Activated T-helper 2 cell treated with anti-CD3 and anti-CD28 coated beads, Interferon-gamma antibody, Interleukin-2, Interleukin-4, amounts not matched to agents 10 μg/mL and 5 μg/mL and 100 μg/mL, durations not matched to agents 14 hours and 24 hours and 36 hours (primary cell): ENCODE data around the gene SUGP1. TPM values are rescaled to one million over a fixed set of nuclear protein-coding genes. Genes with fewer than 3 reads are reported as not detected.
A peak's percentile ranks its signal among the peaks of the same experiment; 100 is the strongest.

ENCODE experiments used
- DNase-seq: peaks from one replicate; pipeline ENCODE4 v3.0.0; 2021; ENCODE audit warnings: low spot score
- H3K27ac Mint-ChIP-seq: one replicate; pipeline ENCODE4 v1.8.0; 2021; ENCODE audit warnings: mixed read lengths
- H3K27me3 Mint-ChIP-seq: one replicate; pipeline ENCODE4 v1.8.0; 2021; ENCODE audit warnings: low read depth, mixed read lengths
- H3K36me3 Mint-ChIP-seq: one replicate; pipeline ENCODE4 v1.8.0; 2021; ENCODE audit warnings: low read depth, mixed read lengths
- H3K4me1 Mint-ChIP-seq: one replicate; pipeline ENCODE4 v1.8.0; 2021; ENCODE audit warnings: low read depth, mixed read lengths
- H3K4me3 Mint-ChIP-seq: one replicate; pipeline ENCODE4 v1.8.0; 2021; ENCODE audit warnings: low read depth, mild to moderate bottlenecking, moderate library complexity, mixed read lengths
- H3K9me3 Mint-ChIP-seq: one replicate; pipeline ENCODE4 v1.8.0; 2021; ENCODE audit warnings: mixed read lengths
- intact Hi-C: fragments of 100-400 bp; cut with micrococcal nuclease; formaldehyde crosslinking; loops from one replicate; pipeline ENCODE4 v1.15.1; 2023
- total RNA-seq: library from RNA; stranded (reverse); gene quantifications from 2 replicates; pipeline ENCODE4 v1.2.3, GENCODE V29; 2022

The SUGP1 gene
- total RNA-seq, 1 donor from 2014 or later, result 73.4 TPM

- Mint-ChIP-seq H3K4me1 (no peaks in the 10 kb centered on the region), H3K4me3 (no peak overlapping the region), H3K27ac (no peak overlapping the region), H3K36me3 (peaks cover 36% of the 10 kb centered on the region), H3K27me3 (no peaks in the 10 kb centered on the region), H3K9me3 (no peaks in the 10 kb centered on the region)
- DNase-seq, result no peak
- intact Hi-C loops, result no loop called here
Measured at GRCh38 chr19:19335408-19336158, 15.3 kb upstream of the SUGP1 start.

GRCh38 chr19:19334989-19335344 lies 14.7 kb upstream of the SUGP1 start:
- Mint-ChIP-seq H3K9me3 (no peaks in the 10 kb centered on the region), H3K36me3 (peaks cover 39% of the 10 kb centered on the region), H3K27me3 (no peaks in the 10 kb centered on the region), H3K4me3 (no peak overlapping the region), H3K4me1 (no peaks in the 10 kb centered on the region), H3K27ac (no peak overlapping the region)
- intact Hi-C loops, result no loop called here
- DNase-seq, result no peak

- peaks cover under 1% of the 10 kb centered on the region for H3K4me1 Mint-ChIP-seq
- intact Hi-C loops, result no loop called here
- H3K9me3 Mint-ChIP-seq, result no peaks in the 10 kb centered on the region
- H3K27me3 Mint-ChIP-seq, result no peaks in the 10 kb centered on the region
- peaks cover 41% of the 10 kb centered on the region for H3K36me3 Mint-ChIP-seq
- H3K4me3 Mint-ChIP-seq, result no peak overlapping the region
- H3K27ac Mint-ChIP-seq, result no peak overlapping the region
- no peak for DNase-seq
Measured at GRCh38 chr19:19334063-19334988, 14.0 kb upstream of the SUGP1 start.

GRCh38 chr19:19329126-19329525 lies 8.8 kb upstream of the SUGP1 start:
- H3K9me3 Mint-ChIP-seq, result no peaks in the 10 kb centered on the region
- intact Hi-C loops, result no loop called here
- peaks cover 45% of the 10 kb centered on the region for H3K36me3 Mint-ChIP-seq
- peak overlapping the region; percentile 62 for H3K27ac Mint-ChIP-seq
- H3K27me3 Mint-ChIP-seq, result no peaks in the 10 kb centered on the region
- H3K4me3 Mint-ChIP-seq, result no peak overlapping the region
- peaks cover 20% of the 10 kb centered on the region for H3K4me1 Mint-ChIP-seq
- DNase-seq, result no peak

- H3K36me3 Mint-ChIP-seq, result peaks cover 53% of the 10 kb centered on the region
- H3K9me3 Mint-ChIP-seq, result no peaks in the 10 kb centered on the region
- H3K27ac Mint-ChIP-seq, result no peak overlapping the region
- H3K27me3 Mint-ChIP-seq, result no peaks in the 10 kb centered on the region
- DNase-seq, result no peak
- peaks cover 27% of the 10 kb centered on the region for H3K4me1 Mint-ChIP-seq
- intact Hi-C loops, result no loop called here
- H3K4me3 Mint-ChIP-seq, result no peak overlapping the region
Measured at GRCh38 chr19:19327672-19328071, 7.4 kb upstream of the SUGP1 start.

GRCh38 chr19:19324059-19324770 lies 3.9 kb upstream of the SUGP1 start:
- H3K4me3 Mint-ChIP-seq, result no peak overlapping the region
- peaks cover 43% of the 10 kb centered on the region for H3K36me3 Mint-ChIP-seq
- intact Hi-C loops, result no loop called here

GRCh38 chr19:19321141-19321577 lies 850 bp upstream of the SUGP1 start:
- Mint-ChIP-seq H3K36me3 (peaks cover 36% of the 10 kb centered on the region), H3K27ac (peak overlapping the region; percentile 78), H3K4me1 (peaks cover 32% of the 10 kb centered on the region)

More at GRCh38 chr19:19324059-19324770, 3.9 kb upstream of the SUGP1 start:
- peaks cover 34% of the 10 kb centered on the region for H3K4me1 Mint-ChIP-seq
- H3K27me3 Mint-ChIP-seq, result no peaks in the 10 kb centered on the region
- H3K27ac Mint-ChIP-seq, result no peak overlapping the region
- H3K9me3 Mint-ChIP-seq, result no peaks in the 10 kb centered on the region
- no peak for DNase-seq

GRCh38 chr19:19319732-19320360 lies 463 bp downstream of the SUGP1 start:
- H3K4me3 Mint-ChIP-seq, result peak overlapping the region; percentile 95
- H3K4me1 Mint-ChIP-seq, result peaks cover 29% of the 10 kb centered on the region
- H3K9me3 Mint-ChIP-seq, result no peaks in the 10 kb centered on the region
- DNase-seq, result peak; percentile 11
- intact Hi-C loops, result loop anchor here (1.0 to 2.0 kb wide), 3 partner anchors 41 to 182 kb away; partner anchors contain the start of genes BORCS8, RFXANK and TMEM161A
- peak overlapping the region; percentile 100 for H3K27ac Mint-ChIP-seq
- no peaks in the 10 kb centered on the region for H3K27me3 Mint-ChIP-seq
- peaks cover 33% of the 10 kb centered on the region for H3K36me3 Mint-ChIP-seq

More at GRCh38 chr19:19321141-19321577, 850 bp upstream of the SUGP1 start:
- no peak for DNase-seq
- H3K9me3 Mint-ChIP-seq, result no peaks in the 10 kb centered on the region
- H3K4me3 Mint-ChIP-seq, result peak overlapping the region; percentile 95
- intact Hi-C loops, result loop anchor here (2.0 kb wide), 1 partner anchor 40 kb away; no protein-coding TSS in a partner anchor
- no peaks in the 10 kb centered on the region for H3K27me3 Mint-ChIP-seq

- Mint-ChIP-seq H3K27ac (no peak overlapping the region), H3K27me3 (no peaks in the 10 kb centered on the region), H3K4me1 (peaks cover 15% of the 10 kb centered on the region), H3K4me3 (no peak overlapping the region), H3K36me3 (peaks cover 36% of the 10 kb centered on the region), H3K9me3 (no peaks in the 10 kb centered on the region)
- DNase-seq, result no peak
- intact Hi-C loops, result no loop called here
Measured at GRCh38 chr19:19316082-19316481, 4.2 kb downstream of the SUGP1 start.

GRCh38 chr19:19315444-19315843 lies 4.9 kb downstream of the SUGP1 start:
- H3K27ac Mint-ChIP-seq, result no peak overlapping the region
- H3K27me3 Mint-ChIP-seq, result no peaks in the 10 kb centered on the region
- peaks cover 39% of the 10 kb centered on the region for H3K36me3 Mint-ChIP-seq
- H3K4me3 Mint-ChIP-seq, result no peak overlapping the region
- intact Hi-C loops, result no loop called here
- peaks cover 15% of the 10 kb centered on the region for H3K4me1 Mint-ChIP-seq
- DNase-seq, result no peak
- H3K9me3 Mint-ChIP-seq, result no peaks in the 10 kb centered on the region

GRCh38 chr19:19308373-19308772 lies 11.9 kb downstream of the SUGP1 start:
- no peak for DNase-seq
- Mint-ChIP-seq H3K4me1 (peaks cover 3% of the 10 kb centered on the region), H3K27me3 (no peaks in the 10 kb centered on the region), H3K27ac (no peak overlapping the region), H3K9me3 (no peaks in the 10 kb centered on the region), H3K36me3 (peaks cover 49% of the 10 kb centered on the region), H3K4me3 (no peak overlapping the region)
- intact Hi-C loops, result no loop called here

- no peaks in the 10 kb centered on the region for H3K27me3 Mint-ChIP-seq
- no peak for DNase-seq
- intact Hi-C loops, result no loop called here
Measured at GRCh38 chr19:19306191-19306590, 14.1 kb downstream of the SUGP1 start.

More at GRCh38 chr19:19306191-19306590, 14.1 kb downstream of the SUGP1 start:
- H3K36me3 Mint-ChIP-seq, result peaks cover 47% of the 10 kb centered on the region
- H3K9me3 Mint-ChIP-seq, result no peaks in the 10 kb centered on the region
- no peak overlapping the region for H3K27ac Mint-ChIP-seq
- no peak overlapping the region for H3K4me3 Mint-ChIP-seq
- H3K4me1 Mint-ChIP-seq, result no peaks in the 10 kb centered on the region
